ENCODE measurements around the gene INO80.
"Not testable (repeated sequence)": the region's sequence is repeated elsewhere in the genome, so short reads cannot be mapped to it uniquely, and the experiment has no call there.

The INO80 gene

DNA sequence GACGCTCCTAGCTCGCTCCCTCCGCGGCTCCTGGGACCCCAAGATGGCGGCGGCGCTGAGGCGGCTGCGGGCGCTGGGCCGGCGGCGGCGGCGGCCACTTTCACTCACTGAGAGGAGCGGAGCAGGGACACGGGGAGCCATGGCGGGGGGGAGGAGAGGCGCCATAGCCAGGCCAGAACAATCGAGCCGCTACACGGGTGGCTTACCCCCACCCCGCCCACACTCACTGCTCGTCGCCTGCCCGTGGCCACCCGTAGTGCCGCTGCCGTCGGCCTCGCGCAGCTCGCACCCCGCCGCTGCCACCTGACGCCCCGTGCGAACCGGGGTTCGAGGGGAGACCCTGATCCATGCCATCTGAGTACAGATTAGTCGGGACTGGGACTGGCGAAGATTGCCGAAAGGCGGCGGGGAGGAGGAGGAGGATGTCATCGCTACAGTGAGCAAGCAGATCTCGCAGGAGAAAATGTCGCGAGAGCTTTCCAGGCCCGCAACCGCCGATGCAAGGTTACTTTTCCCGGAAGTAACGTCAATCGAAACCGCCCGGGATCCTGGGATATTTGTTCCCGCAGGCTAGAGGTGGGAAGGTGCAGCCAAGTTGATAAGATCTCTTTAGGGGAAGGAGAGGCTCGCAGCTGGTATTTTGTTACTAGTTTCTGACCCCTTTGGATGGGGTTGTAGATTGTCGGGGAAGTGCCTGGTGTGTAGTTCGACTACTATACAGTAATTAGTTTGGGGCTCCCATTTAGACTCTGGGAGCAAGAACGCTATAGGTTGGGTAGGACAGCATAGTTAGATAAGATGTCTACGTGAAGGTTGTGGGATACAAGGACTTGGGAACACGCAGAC lies at the start of gene INO80:
INO80 (minus strand) TSS at position 165 of the 846 bp plus-strand sequence. CDS start 19,970 bp downstream, outside the sequence.
- DNase-seq (ENCODE audit: low read depth) = peak; percentile 96

- DNase-seq (ENCODE audit: low read depth) = no peak
These were observed 45.7 kb upstream of the INO80 start for GRCh38 chr15:41161736-41162135.

GRCh38 chr15:41161336-41161735 lies 45.3 kb upstream of the INO80 start:
- no peak for DNase-seq (ENCODE audit: low read depth)

DNA sequence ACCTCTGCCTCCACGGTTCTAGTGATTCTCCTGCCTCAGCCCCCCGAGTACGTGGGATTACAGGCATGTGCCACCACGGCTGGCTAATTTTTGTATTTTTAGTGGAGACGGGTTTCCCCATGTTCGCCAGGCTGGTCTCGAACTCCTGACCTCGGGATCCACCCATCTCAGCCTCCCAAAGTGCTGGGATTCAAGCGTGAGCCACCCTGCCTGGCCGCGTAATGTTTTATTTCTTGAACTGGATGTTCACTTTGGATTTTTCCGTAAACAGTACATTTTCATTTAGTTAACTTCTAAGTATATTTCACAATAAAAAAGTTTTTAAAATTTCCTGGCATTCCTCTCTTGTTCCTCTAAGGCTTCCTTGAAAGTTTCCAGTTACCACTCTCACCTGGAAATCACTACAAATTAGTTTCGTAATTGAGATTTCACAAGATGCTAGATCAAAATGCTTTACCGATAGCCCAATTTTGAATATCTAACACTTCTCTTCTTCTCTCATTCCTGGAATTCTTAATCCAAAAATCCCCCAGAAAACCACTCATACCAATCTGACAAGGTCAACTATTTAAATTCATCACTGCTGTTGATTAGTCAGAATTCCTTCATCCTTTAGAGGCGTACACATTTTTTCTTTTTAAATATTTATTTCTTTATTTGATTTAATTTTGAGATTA lies 44.7 kb upstream of the INO80 start:
- DNase-seq (ENCODE audit: low read depth) = no peak

DNA sequence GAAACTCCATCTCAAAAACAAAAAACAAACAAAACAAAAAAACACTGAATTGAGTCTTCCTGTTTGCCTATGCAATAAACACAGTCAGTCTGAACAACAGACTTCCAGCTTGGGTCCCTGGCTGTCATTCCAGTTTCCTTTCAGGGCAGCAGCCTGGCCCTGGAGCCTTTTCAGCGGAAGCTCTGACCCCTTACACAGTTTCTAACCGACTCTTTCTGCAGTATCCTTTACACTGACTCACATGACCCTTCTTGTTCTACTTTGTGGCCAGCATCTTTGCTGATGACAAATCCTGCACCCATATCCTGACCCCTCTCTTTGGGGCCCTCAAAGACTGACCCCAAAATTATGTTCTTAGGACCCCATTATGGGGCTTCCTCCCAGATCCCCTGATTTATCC lies 38.3 kb upstream of the INO80 start:
- DNase-seq (ENCODE audit: low read depth) = no peak

- DNase-seq (ENCODE audit: low read depth) = no peak
These were observed 37.7 kb upstream of the INO80 start for GRCh38 chr15:41153733-41154132.

GRCh38 chr15:41151451-41152005 lies 35.4 kb upstream of the INO80 start:
- DNase-seq (ENCODE audit: low read depth) = no peak

DNA sequence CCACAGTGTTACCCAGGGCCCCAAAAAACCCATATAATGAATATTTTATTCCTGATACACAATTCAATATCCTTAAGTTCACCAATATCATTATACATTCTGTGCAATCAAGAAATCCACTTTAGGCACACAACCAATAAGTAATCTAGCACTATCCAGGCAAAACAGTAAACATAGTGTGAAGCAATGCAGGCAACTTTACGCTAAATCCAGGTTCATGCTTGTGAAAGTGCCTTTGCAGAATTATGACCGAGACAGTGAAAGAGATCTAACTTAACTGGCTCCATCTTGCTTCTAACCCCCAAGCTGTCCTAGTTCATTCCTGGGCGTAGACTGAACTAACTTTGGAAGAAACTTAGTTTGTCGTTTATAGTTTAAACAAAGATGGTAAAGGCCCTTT lies 34.2 kb upstream of the INO80 start:
- no peak for DNase-seq (ENCODE audit: low read depth)

DNA sequence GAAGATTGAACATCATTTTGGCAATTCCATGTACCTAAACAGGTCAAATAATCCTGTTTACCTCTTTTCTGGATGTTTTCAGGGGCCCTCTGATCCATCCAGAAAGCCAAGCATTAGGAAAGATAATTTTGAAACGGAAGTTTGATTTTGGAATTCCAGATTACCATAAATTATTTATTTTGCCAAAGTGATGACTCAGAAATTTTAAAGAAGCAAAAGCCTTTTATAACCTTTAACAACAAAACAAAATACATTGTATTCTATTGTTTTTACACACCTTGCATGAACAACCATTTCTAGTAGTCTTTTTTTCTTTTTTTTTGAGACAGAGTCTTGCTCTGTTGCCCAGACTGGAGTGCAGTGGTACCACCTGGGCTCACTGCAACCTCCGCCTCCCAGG lies 32.0 kb upstream of the INO80 start:
- DNase-seq (ENCODE audit: low read depth) = no peak

GRCh38 chr15:41139619-41140018 lies 23.5 kb upstream of the INO80 start:
- no peak for DNase-seq (ENCODE audit: low read depth)

GRCh38 chr15:41139112-41139511 lies 23.0 kb upstream of the INO80 start:
- DNase-seq (ENCODE audit: low read depth) = not testable (repeated sequence)

DNA sequence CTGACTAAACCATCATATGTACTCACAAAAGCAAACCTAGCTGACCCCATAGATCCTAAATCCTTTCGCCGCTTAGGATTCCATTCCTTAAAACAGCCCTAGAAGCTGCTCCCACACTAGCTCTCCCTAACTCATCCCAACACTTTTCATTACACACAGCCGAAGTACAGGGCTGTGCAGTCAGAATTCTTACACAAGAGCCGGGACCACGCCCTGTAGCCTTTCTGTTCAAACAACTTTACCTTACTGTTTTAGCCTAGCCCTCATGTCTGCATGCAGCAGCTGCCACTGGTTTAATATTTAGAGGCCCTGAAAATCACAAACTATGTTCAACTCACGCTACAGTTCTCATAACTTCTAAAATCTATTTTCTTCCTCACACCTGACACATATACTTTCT lies 19.5 kb upstream of the INO80 start:
- DNase-seq (ENCODE audit: low read depth) = not testable (repeated sequence)

GRCh38 chr15:41133454-41133853 lies 17.4 kb upstream of the INO80 start:
- no peak for DNase-seq (ENCODE audit: low read depth)

DNA sequence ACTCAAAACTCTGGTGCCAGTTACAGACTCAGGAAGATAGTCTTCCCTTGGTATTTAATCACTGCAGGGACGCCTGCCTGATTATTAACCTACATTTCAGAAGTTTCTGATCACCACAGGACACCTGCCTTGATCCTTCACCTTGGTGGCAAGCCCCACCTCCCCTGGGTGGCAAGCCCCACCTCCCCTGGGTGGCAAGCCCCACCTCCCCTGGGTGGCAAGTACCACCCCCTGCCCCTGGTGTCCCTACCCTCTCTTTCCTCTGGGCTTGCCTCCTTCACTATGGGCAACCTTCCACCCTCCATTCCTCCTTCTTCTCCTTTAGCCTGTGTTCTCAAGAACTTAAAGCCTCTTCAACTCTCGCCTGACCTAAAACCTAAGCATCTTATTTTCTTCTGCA lies 16.0 kb upstream of the INO80 start:
- not testable (repeated sequence) for DNase-seq (ENCODE audit: low read depth)

DNA sequence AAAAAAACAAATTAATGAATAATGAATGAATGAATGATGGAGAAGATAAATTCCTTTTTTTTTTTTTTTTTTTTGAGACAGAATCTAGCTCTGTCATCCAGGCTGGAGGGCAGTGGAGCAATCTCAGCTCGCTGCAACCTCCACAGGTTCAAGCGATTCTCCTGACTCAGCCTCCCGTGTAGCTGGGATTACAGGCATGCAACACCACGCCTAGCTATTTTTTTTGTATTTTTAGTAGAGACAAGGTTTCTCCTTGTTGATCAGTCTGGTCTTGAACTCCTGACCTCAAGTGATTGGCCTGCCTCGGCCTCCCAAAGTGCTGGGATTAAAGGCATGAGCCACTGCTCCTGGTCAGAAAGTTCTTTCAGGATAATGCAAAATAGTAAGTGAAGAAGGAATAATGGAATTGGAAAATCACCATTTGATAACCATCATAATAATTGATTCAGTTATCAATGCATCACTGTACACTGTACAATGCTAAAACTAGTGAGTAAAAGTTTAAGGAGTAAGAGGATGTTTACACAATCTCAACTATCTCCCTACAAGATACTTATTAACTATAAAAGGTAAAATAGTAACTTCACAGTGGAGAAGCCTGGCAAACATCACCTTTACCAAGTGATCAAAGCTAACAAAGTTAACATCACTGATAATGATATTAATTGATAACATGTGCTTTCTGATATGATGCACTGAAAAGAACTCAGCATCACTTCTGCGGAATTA lies 12.3 kb upstream of the INO80 start:
- no peak for DNase-seq (ENCODE audit: low read depth)

GRCh38 chr15:41125931-41126642 lies 10.0 kb upstream of the INO80 start:
- DNase-seq (ENCODE audit: low read depth) = no peak

GRCh38 chr15:41125063-41125669 lies 9.1 kb upstream of the INO80 start:
- no peak for DNase-seq (ENCODE audit: low read depth)

DNA sequence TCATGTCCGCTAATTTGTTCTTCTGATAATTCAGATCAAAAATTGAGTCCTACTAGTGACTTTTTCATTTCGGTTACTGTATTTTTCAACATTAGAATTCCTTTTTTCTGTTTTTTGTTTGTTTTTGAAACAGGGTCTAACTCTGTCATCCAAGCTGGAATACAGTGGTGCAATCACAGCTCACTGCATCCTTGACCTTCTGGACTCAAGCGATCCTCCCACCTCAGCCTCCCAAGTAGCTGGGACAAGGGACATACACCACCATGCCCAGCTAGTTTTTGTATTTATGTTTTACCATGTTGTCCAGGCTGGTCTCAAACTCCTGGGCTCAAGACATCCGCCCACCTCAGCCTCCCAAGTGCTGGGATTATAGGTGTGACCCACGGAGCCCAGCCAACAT lies 8.0 kb upstream of the INO80 start:
- DNase-seq (ENCODE audit: low read depth) = no peak

- no peak for DNase-seq (ENCODE audit: low read depth)
These were observed 6.8 kb upstream of the INO80 start for GRCh38 chr15:41122849-41123248.

GRCh38 chr15:41121951-41122350 lies 5.9 kb upstream of the INO80 start:
- no peak for DNase-seq (ENCODE audit: low read depth)

GRCh38 chr15:41116962-41117252 lies 827 bp upstream of the INO80 start:
- no peak for DNase-seq (ENCODE audit: low read depth)

All from HS-27A (cell line).